Measurements from ENCODE around the gene KCNJ5.

DNA sequence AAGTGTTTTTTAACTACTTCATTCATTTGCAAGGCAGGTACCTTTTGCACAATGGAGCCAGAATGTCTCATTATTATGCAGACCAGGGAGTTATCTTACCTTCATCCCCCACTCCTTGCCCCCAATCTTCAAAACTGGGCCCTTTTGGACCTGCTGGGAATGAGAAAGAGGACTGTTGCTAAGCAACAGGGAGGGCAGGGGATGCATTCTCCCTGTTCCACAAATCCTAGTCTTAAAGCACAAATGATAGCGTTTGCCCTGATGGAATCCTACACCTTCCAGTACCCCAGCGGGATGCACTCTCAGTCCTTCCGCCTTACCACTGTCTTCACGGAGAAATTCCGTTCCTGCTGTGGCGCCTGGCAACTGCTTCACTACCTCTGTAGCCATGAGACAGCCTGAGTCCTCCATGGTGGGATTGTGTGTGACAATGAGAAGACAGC is 20.0 kb upstream of the KCNJ5 start:
- TF ChIP-seq, protein P1, sequence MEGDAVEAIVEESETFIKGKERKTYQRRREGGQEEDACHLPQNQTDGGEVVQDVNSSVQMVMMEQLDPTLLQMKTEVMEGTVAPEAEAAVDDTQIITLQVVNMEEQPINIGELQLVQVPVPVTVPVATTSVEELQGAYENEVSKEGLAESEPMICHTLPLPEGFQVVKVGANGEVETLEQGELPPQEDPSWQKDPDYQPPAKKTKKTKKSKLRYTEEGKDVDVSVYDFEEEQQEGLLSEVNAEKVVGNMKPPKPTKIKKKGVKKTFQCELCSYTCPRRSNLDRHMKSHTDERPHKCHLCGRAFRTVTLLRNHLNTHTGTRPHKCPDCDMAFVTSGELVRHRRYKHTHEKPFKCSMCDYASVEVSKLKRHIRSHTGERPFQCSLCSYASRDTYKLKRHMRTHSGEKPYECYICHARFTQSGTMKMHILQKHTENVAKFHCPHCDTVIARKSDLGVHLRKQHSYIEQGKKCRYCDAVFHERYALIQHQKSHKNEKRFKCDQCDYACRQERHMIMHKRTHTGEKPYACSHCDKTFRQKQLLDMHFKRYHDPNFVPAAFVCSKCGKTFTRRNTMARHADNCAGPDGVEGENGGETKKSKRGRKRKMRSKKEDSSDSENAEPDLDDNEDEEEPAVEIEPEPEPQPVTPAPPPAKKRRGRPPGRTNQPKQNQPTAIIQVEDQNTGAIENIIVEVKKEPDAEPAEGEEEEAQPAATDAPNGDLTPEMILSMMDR (conservative IDR thresholded peaks at IDR 0.05) = no peak
- no peak for TF ChIP-seq ZFX (IDR thresholded peaks at IDR 0.05)

Measured in C4-2B (cell line).